HG02642 (cell line): Measurements from ENCODE around the gene NMU.
"Not testable (repeated sequence)": the region's sequence is repeated elsewhere in the genome, so short reads cannot be mapped to it uniquely, and the experiment has no call there.

ENCODE experiments used
- ATAC-seq: cut with Tn5 transposase; IDR thresholded peaks from one replicate; pipeline ENCODE4 v1.9.1; 2021; ENCODE audit warnings: mild to moderate bottlenecking; ENCODE audit not compliant: unreplicated experiment, poor library complexity

Gene NMU

DNA sequence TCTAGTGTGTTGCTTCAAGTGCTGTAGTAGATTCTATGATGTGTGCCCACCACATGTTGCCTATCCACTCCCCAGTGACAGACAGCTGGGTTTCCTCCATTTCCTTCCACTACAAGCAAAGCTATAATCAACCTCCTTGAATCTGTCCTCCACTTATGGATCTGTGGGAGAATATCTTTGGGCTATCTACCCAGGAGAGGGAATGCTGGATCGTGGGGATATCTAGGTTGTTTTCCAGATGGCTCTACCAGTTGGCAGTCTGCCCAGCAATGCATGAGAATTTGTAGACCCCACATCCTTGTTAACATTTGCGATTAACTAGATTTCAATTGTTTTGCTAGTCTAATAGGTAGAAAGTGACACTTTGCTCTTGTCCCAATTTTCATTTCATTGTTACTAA lies 10.3 kb downstream of the NMU start:
- ATAC-seq = no peak

DNA sequence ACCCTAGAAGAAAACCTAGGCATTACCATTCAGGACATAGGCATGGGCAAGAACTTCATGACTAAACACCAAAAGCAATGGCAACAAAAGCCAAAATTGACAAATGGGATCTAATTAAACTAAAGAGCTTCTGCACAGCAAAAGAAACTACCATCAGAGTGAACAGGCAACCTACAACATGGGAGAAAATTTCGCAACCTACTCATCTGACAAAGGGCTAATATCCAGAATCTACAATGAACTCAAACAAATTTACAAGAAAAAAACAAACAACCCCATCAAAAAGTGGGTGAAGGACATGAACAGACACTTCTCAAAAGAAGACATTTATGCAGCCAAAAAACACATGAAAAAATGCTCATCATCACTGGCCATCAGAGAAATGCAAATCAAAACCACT lies 12.0 kb downstream of the NMU start:
- not testable (repeated sequence) for ATAC-seq

DNA sequence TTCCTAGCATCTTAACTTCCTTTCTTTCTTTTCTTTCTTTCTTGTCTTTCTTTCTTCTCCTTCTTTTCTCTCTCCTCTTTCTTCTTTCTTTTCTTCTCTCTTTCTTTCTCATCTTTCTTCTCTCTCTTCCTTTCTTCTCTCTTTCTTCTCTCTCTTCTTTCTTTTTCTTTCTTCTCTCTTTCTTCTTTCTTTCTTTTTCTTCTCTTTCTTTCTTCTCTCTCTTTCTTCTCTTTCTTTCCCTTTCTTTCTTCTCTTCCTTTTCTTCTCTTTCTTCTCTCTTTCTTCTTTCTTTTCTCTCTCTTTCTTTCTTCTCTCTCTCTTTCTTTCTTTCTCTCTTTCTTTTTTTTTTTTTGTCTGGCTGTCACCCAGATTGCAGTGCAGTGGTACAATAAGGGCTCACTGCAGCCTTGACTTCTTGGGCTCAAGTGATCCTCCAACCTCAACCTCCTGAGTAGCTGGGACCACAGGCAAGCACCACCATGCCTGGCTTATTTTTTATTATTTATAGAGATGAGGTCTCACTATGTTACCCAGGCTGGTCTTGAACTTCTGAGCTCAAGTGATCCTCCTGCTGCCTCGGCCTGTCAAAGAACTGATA lies 17.5 kb downstream of the NMU start:
- ATAC-seq = no peak

- ATAC-seq = peak; percentile 94
Measured at GRCh38 chr4:55617587-55618197, 18.4 kb downstream of the NMU start.

- ATAC-seq = no peak
Measured at GRCh38 chr4:55615008-55615407, 21.1 kb downstream of the NMU start.

DNA sequence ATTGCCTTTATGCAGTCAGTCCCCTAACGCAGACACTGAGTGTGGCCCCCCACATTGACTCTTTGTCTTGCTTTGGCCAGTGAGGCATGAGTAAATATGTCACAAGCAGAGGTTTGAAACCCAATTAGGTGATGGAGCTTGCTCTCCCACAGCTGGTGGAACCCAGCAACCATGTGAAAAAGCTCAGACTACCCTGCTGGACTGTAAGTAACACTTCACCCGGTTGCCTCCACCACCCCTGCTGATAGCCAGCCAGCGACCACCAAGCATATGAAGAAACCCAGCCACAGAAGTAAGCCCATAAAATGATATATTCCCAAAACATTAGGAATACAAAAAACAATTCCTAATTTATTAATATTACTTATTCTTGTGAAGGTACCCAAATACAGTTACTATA lies 22.5 kb downstream of the NMU start:
- no peak for ATAC-seq

- no peak for ATAC-seq
Measured at GRCh38 chr4:55612341-55612740, 23.8 kb downstream of the NMU start.

DNA sequence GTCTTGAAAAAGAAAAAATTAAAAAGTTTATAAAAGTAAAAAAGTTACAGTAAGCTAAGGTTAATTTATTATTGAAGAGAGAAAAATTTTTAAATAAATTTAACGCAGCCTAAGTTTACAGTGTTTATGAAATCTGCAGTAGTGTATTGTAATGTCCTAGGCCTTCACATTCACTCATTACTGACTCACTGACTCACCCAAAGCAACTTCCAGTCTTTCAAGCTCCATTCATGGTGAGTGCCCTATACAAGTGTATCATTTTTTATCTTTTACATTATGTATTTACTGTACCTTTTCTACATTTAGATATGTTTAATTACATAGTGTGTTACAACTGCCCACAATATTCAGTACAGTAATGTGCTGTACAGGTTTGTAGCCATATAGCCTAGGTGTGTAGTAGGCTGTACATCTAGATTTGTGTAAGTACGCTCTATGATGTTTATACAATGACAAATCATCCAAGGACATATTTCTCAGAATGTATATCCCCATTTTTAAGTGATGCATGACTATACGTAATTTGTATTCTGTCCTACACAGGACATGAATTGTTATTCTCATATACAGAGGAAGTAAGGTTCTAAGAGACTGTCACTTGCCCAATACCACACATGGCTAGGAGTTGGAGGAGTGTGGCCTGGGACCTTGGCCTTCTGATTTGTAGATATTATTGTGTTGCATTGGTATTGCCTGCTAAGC lies 24.6 kb downstream of the NMU start:
- ATAC-seq = no peak

GRCh38 chr4:55610381-55610780 lies 25.7 kb downstream of the NMU start:
- no peak for ATAC-seq

GRCh38 chr4:55609393-55609866 lies 26.7 kb downstream of the NMU start:
- ATAC-seq = no peak

- no peak for ATAC-seq
Measured at GRCh38 chr4:55608591-55608990, 27.5 kb downstream of the NMU start.

- ATAC-seq = no peak
Measured at GRCh38 chr4:55604996-55605395, 31.1 kb downstream of the NMU start.

GRCh38 chr4:55600640-55601039 lies 35.5 kb downstream of the NMU start:
- no peak for ATAC-seq

DNA sequence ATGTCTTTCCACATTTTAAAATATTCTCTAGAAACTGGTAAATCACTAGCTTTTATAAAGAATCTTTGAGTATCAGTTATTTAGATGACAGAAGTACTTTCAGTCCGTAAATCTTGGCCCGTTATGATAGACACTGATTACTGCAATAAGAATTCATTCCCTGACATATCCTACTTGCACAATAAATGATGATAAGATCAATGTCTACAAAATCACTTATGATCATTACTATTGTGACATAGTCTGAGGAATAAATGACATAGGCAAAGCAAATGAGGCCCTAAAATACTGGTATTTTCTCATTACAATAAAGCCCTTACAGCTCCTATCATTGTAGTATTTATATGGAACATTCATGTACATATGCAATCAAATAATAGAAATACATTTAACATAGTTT lies 37.5 kb downstream of the NMU start:
- no peak for ATAC-seq

GRCh38 chr4:55592014-55592413 lies 44.1 kb downstream of the NMU start, which contains the start of gene PDCL2:
PDCL2 (minus strand) TSS chr4:55592245; CDS start chr4:55592109, 136 bp downstream.
- no peak for ATAC-seq

DNA sequence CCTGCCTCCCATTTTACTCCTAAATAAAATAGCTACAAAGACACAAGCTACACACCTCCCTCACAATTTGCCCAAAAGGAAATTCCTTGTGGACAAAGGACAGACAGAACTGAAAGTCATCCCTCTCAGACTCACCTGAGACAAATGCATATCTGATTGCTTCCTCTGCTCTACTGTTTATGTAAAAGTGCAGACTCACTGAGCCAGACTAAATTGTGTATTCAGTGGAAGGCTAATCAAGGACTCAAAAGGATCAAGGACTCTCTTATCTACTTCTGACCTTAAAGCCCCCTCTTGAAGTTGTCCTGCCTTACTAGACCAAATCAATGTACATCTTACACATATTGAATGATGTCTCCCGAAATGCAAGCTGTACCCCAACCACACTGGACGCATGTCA lies 47.9 kb downstream of the NMU start:
- no peak for ATAC-seq

GRCh38 chr4:55582773-55583172 lies 53.3 kb downstream of the NMU start:
- ATAC-seq = not testable (repeated sequence)

GRCh38 chr4:55578341-55579010 lies 57.6 kb downstream of the NMU start:
- ATAC-seq = no peak

DNA sequence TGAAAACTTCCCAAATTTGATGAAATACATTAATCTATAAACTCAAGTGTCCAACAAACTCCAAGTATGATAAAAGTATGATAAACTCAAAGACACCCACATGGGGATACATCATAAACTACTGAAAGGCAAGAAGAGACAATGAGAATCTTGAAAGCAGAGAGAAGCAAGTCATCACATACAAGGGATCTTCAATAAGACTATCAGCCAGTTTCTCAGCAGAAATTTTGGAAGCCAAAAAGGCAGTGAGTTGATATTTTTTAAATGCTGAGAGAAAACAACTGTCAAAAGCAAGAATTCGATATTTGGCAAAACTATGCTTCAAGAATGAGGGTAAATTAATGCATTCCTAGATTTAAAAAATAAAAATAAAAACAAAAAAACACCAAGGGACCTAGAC lies 60.6 kb downstream of the NMU start:
- ATAC-seq = no peak

DNA sequence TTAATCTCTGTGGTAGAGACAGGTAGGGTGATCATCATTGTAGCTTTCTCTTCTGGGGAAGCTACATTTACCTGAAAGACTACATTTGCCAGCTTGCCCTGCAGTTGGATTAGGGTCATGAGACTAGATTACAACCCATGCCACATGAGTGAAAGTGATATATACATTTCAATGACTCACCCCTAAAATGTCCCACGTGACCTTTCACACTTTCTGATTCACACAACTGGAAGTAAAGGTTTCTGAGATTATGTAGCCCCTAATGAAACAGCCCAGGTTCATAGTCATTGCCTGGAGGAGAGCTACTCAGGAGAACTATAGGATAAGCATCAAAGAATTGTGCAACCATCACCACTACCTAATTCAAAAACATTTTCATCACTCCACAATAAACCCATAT lies 61.8 kb downstream of the NMU start:
- no peak for ATAC-seq

- ATAC-seq = no peak
Measured at GRCh38 chr4:55571806-55572205, 64.3 kb downstream of the NMU start.
